Liver (tissue), 3 donors: ENCODE measurements around the gene APBA2.

Source experiments
- FOXA1 ChIP-seq: IDR thresholded peaks from 2 replicates; pipeline ENCODE4 v1.6.1; 2016; ENCODE audit warnings: antibody characterized with exemption
- GABPA ChIP-seq, 2 donors: IDR thresholded peaks in 1 of 2; conservative IDR thresholded peaks in 1 of 2; 2 replicates each; pipeline ENCODE4 v1.6.1; 2016; ENCODE audit warnings: antibody characterized with exemption in 2 of 2, mild to moderate bottlenecking in 1 of 2, moderate library complexity in 1 of 2
- HNF4G ChIP-seq: IDR thresholded peaks from 2 replicates; pipeline ENCODE4 v1.6.1; 2016; ENCODE audit warnings: antibody characterized with exemption
- JUND ChIP-seq, 2 donors: IDR thresholded peaks; 2 replicates each; pipeline ENCODE4 v1.6.1; 2016; ENCODE audit warnings: antibody characterized with exemption in 2 of 2
- RAD21 ChIP-seq, 2 donors: IDR thresholded peaks; 2 replicates each; pipeline ENCODE4 v1.6.1; 2016; ENCODE audit warnings: antibody characterized with exemption in 2 of 2, mild to moderate bottlenecking in 2 of 2
- RXRA ChIP-seq, 2 donors: IDR thresholded peaks; 2 replicates each; pipeline ENCODE4 v1.6.1; 2017 to 2018; ENCODE audit warnings: antibody characterized with exemption in 2 of 2, mild to moderate bottlenecking in 1 of 2
- SP1 ChIP-seq: IDR thresholded peaks from 2 replicates; pipeline ENCODE4 v1.6.1; 2018; ENCODE audit warnings: antibody characterized with exemption, mild to moderate bottlenecking
- TAF1 ChIP-seq: conservative IDR thresholded peaks from 2 replicates; pipeline ENCODE4 v1.6.1; 2016; ENCODE audit warnings: antibody characterized with exemption, mild to moderate bottlenecking
- YY1 ChIP-seq: IDR thresholded peaks from 2 replicates; pipeline ENCODE4 v1.6.1; 2016; ENCODE audit warnings: antibody characterized with exemption, mild to moderate bottlenecking
- TF ChIP-seq, protein P1 (sequence below): fragments of 150-350 bp; IDR thresholded peaks from 2 replicates; pipeline ENCODE4 v1.5.1; 2017; ENCODE audit warnings: improper control_type of control experiment, low read depth, low read length; ENCODE audit not compliant: missing input control
- TF ChIP-seq, protein P2 (sequence below): IDR thresholded peaks from 2 replicates; pipeline ENCODE4 v1.6.1; 2016; ENCODE audit warnings: antibody characterized with exemption
- TF ChIP-seq, protein P3 (sequence below): IDR thresholded peaks from 2 replicates; pipeline ENCODE4 v1.6.1; 2016; ENCODE audit warnings: antibody characterized with exemption, mild to moderate bottlenecking
- TF ChIP-seq, protein P4 (sequence below): IDR thresholded peaks from 2 replicates; pipeline ENCODE4 v1.6.1; 2016; ENCODE audit warnings: antibody characterized with exemption
- TF ChIP-seq, protein P5 (sequence below): IDR thresholded peaks from 2 replicates; pipeline ENCODE4 v1.6.1; 2016; ENCODE audit warnings: antibody characterized with exemption
- donor health status: healthy.
- donor health status: healthy.

DNA sequence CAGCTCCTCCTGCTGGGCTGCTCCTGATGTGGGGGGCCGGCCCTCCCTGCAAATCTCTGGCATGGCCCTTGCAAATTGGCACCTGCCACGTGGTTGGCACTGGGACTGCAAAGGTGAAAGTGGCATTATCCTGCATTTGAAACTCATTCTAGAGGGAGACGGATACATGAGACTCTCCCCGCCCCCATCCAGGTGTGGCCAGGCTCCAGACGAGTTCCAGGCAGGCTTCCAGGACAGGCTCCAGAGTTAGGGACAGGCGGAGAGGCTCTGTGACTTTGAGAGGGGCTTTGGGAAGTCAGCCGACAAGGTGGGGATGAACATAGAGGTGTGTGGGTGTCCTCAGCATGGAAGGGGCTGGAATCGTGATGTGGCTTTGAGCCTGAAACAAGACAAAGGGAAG, 178.5 kb downstream of the APBA2 start:
- TF ChIP-seq, protein P1, sequence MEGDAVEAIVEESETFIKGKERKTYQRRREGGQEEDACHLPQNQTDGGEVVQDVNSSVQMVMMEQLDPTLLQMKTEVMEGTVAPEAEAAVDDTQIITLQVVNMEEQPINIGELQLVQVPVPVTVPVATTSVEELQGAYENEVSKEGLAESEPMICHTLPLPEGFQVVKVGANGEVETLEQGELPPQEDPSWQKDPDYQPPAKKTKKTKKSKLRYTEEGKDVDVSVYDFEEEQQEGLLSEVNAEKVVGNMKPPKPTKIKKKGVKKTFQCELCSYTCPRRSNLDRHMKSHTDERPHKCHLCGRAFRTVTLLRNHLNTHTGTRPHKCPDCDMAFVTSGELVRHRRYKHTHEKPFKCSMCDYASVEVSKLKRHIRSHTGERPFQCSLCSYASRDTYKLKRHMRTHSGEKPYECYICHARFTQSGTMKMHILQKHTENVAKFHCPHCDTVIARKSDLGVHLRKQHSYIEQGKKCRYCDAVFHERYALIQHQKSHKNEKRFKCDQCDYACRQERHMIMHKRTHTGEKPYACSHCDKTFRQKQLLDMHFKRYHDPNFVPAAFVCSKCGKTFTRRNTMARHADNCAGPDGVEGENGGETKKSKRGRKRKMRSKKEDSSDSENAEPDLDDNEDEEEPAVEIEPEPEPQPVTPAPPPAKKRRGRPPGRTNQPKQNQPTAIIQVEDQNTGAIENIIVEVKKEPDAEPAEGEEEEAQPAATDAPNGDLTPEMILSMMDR = no peak
- TF ChIP-seq RAD21 (IDR thresholded peaks at IDR 0.05) (no peak), TAF1 (no peak), GABPA (IDR thresholded peaks at IDR 0.05 in 1 of 2, conservative IDR thresholded peaks at IDR 0.05 in 1 of 2) (no peak), SP1 (no peak), YY1 (no peak), FOXA1 (no peak), JUND (IDR thresholded peaks at IDR 0.05) (no peak), HNF4G (no peak), RXRA (IDR thresholded peaks at IDR 0.05) (no peak)
- TF ChIP-seq, protein P2, sequence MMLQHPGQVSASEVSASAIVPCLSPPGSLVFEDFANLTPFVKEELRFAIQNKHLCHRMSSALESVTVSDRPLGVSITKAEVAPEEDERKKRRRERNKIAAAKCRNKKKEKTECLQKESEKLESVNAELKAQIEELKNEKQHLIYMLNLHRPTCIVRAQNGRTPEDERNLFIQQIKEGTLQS = no peak
- TF ChIP-seq, protein P3, sequence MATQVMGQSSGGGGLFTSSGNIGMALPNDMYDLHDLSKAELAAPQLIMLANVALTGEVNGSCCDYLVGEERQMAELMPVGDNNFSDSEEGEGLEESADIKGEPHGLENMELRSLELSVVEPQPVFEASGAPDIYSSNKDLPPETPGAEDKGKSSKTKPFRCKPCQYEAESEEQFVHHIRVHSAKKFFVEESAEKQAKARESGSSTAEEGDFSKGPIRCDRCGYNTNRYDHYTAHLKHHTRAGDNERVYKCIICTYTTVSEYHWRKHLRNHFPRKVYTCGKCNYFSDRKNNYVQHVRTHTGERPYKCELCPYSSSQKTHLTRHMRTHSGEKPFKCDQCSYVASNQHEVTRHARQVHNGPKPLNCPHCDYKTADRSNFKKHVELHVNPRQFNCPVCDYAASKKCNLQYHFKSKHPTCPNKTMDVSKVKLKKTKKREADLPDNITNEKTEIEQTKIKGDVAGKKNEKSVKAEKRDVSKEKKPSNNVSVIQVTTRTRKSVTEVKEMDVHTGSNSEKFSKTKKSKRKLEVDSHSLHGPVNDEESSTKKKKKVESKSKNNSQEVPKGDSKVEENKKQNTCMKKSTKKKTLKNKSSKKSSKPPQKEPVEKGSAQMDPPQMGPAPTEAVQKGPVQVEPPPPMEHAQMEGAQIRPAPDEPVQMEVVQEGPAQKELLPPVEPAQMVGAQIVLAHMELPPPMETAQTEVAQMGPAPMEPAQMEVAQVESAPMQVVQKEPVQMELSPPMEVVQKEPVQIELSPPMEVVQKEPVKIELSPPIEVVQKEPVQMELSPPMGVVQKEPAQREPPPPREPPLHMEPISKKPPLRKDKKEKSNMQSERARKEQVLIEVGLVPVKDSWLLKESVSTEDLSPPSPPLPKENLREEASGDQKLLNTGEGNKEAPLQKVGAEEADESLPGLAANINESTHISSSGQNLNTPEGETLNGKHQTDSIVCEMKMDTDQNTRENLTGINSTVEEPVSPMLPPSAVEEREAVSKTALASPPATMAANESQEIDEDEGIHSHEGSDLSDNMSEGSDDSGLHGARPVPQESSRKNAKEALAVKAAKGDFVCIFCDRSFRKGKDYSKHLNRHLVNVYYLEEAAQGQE = no peak
- TF ChIP-seq, protein P4, sequence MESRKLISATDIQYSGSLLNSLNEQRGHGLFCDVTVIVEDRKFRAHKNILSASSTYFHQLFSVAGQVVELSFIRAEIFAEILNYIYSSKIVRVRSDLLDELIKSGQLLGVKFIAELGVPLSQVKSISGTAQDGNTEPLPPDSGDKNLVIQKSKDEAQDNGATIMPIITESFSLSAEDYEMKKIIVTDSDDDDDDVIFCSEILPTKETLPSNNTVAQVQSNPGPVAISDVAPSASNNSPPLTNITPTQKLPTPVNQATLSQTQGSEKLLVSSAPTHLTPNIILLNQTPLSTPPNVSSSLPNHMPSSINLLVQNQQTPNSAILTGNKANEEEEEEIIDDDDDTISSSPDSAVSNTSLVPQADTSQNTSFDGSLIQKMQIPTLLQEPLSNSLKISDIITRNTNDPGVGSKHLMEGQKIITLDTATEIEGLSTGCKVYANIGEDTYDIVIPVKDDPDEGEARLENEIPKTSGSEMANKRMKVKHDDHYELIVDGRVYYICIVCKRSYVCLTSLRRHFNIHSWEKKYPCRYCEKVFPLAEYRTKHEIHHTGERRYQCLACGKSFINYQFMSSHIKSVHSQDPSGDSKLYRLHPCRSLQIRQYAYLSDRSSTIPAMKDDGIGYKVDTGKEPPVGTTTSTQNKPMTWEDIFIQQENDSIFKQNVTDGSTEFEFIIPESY = no peak
- TF ChIP-seq, protein P5, sequence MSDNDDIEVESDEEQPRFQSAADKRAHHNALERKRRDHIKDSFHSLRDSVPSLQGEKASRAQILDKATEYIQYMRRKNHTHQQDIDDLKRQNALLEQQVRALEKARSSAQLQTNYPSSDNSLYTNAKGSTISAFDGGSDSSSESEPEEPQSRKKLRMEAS = no peak
